HepG2 (cell line): ENCODE measurements around the gene SS18L1. TPM values are rescaled to one million over a fixed set of nuclear protein-coding genes. Genes with fewer than 3 reads are reported as not detected.

Source experiments
- AKAP8 ChIP-seq: sonication (generic); formaldehyde crosslinking; IDR thresholded peaks from 2 replicates; pipeline ENCODE4 v1.5.1; 2020; ENCODE audit warnings: mild to moderate bottlenecking, missing genetic modification reagents
- CERS6 ChIP-seq: sonication (generic); formaldehyde crosslinking; IDR thresholded peaks from 2 replicates; pipeline ENCODE4 v1.5.0; 2020; ENCODE audit warnings: missing genetic modification reagents
- GATAD1 ChIP-seq: IDR thresholded peaks from 2 replicates; pipeline ENCODE4 v1.6.1; 2016; ENCODE audit warnings: missing genetic modification reagents, missing compliant biosample characterization
- NAIF1 ChIP-seq: sonication (generic); formaldehyde crosslinking; IDR thresholded peaks from 2 replicates; pipeline ENCODE4 v1.5.0; 2020; ENCODE audit warnings: mild to moderate bottlenecking, missing genetic modification reagents, borderline replicate concordance
- PLSCR1 ChIP-seq: sonication (generic); formaldehyde crosslinking; IDR thresholded peaks from 2 replicates; pipeline ENCODE4 v1.5.0; 2020; ENCODE audit warnings: missing genetic modification reagents, mild to moderate bottlenecking, borderline replicate concordance
- RNF2 ChIP-seq: fragments of 450-650 bp; conservative IDR thresholded peaks from 2 replicates; pipeline ENCODE4 v1.6.1; 2016; ENCODE audit warnings: low read depth
- SAFB2 ChIP-seq: sonication (generic); formaldehyde crosslinking; IDR thresholded peaks from 2 replicates; pipeline ENCODE4 v1.5.1; 2020; ENCODE audit warnings: missing genetic modification reagents, low read depth, mild to moderate bottlenecking, borderline replicate concordance
- SIX1 ChIP-seq: sonication (generic); formaldehyde crosslinking; IDR thresholded peaks from 2 replicates; pipeline ENCODE4 v1.4.0; 2020; ENCODE audit warnings: missing genetic modification reagents, borderline replicate concordance
- SP4 ChIP-seq: sonication (generic); formaldehyde crosslinking; IDR thresholded peaks from 2 replicates; pipeline ENCODE4 v1.8.1; 2023; ENCODE audit warnings: mild to moderate bottlenecking, missing genetic modification reagents
- STAT6 ChIP-seq: sonication (generic); formaldehyde crosslinking; IDR thresholded peaks from 2 replicates; pipeline ENCODE4 v1.4.0; 2020; ENCODE audit warnings: missing genetic modification reagents, mild to moderate bottlenecking, borderline replicate concordance
- ZBTB20 ChIP-seq: sonication (generic); formaldehyde crosslinking; IDR thresholded peaks from 2 replicates; pipeline ENCODE4 v1.8.1; 2023; ENCODE audit warnings: missing genetic modification reagents, low read depth, mild to moderate bottlenecking, borderline replicate concordance
- ZC3H4 ChIP-seq: sonication (generic); formaldehyde crosslinking; IDR thresholded peaks from 2 replicates; pipeline ENCODE4 v1.4.0; 2020; ENCODE audit warnings: missing genetic modification reagents, borderline replicate concordance
- ZGPAT ChIP-seq: IDR thresholded peaks from 2 replicates; pipeline ENCODE4 v1.6.1; 2016; ENCODE audit warnings: mild to moderate bottlenecking
- ZHX2 ChIP-seq, 2 experiments: sonication (generic) in 1 of 2; formaldehyde crosslinking in 1 of 2; IDR thresholded peaks; 2 replicates each; pipeline versions ENCODE4 v1.6.1 to v1.9.0; 2014 to 2022; ENCODE audit warnings: antibody characterized with exemption in 1 of 2, borderline replicate concordance in 1 of 2, inconsistent platforms in 1 of 2, low read depth in 1 of 2, missing genetic modification reagents in 1 of 2
- ZNF547 ChIP-seq: sonication (generic); formaldehyde crosslinking; IDR thresholded peaks from 2 replicates; pipeline ENCODE4 v1.5.1; 2020; ENCODE audit warnings: mild to moderate bottlenecking, missing genetic modification reagents
- ZNF557 ChIP-seq: sonication (generic); formaldehyde crosslinking; IDR thresholded peaks from 2 replicates; pipeline ENCODE4 v1.4.0; 2020; ENCODE audit warnings: missing genetic modification reagents
- polyA plus RNA-seq, 8 experiments: library from polyadenylated mRNA; depleted of rRNA in 3 of 8; stranded (reverse) in 7 of 8; unstranded in 1 of 8; fragments of >200 nt; fragmentation: Illumina TruSeq in 4 of 8; extraction: Trizol in 4 of 8; gene quantifications; 2 replicates each; pipeline versions ENCODE4 v1.2.1 to v1.2.3, GENCODE V29; 2011 to 2016; ENCODE audit warnings: low read depth in 4 of 8, missing spikeins in 1 of 8, mixed read lengths in 1 of 8; ENCODE audit not compliant: insufficient read depth in 1 of 8
- total RNA-seq, 5 experiments: library from RNA; depleted of rRNA; stranded (reverse); fragments of >200 nt; fragmentation: Illumina TruSeq; extraction: Trizol; gene quantifications; 2 replicates each; pipeline ENCODE4 v1.2.3, GENCODE V29; 2016; ENCODE audit warnings: low read depth in 1 of 5

The SS18L1 gene
- total and polyA plus RNA-seq, 2 of the 13 experiments (the other 11 are each of a cell fraction or from before 2014, with no cell fraction given), result 17.8 to 27.6 TPM

- no peak for TF ChIP-seq ZHX2 (IDR thresholded peaks at IDR 0.05; ENCODE audit: low read depth)
- TF ChIP-seq ZHX2 (CRISPR knock-in tag; IDR thresholded peaks at IDR 0.05; ENCODE audit: borderline replicate concordance), result no peak
- no peak for TF ChIP-seq RNF2
- TF ChIP-seq NAIF1 (CRISPR knock-in tag), result no peak
- TF ChIP-seq ZNF547 (CRISPR knock-in tag), result no peak
- 0 out of 2 replicates have a peak, but pooled peaks have one; percentile 59 for TF ChIP-seq ZNF557
- TF ChIP-seq SAFB2 (CRISPR knock-in tag), result no peak
- 0 out of 2 replicates have a peak, but pooled peaks have one; percentile 64 for TF ChIP-seq GATAD1 (CRISPR knock-in tag)
- peak; percentile 59; the same call in 1 of the 2 replicates for TF ChIP-seq ZBTB20 (CRISPR knock-in tag)
- no peak for TF ChIP-seq SIX1 (CRISPR knock-in tag)
- TF ChIP-seq STAT6 (CRISPR knock-in tag), result no peak
- peak; percentile 62; the same call in 1 of the 2 replicates for TF ChIP-seq ZC3H4 (CRISPR knock-in tag)
- TF ChIP-seq ZGPAT (CRISPR knock-in tag), result peak; percentile 66
- TF ChIP-seq PLSCR1 (CRISPR knock-in tag), result no peak
- TF ChIP-seq SP4 (CRISPR knock-in tag), result no peak
- no peak for TF ChIP-seq AKAP8 (CRISPR knock-in tag)
- no peak for TF ChIP-seq CERS6 (CRISPR knock-in tag)
Measured at GRCh38 chr20:62134735-62135231, 8.8 kb upstream of the SS18L1 start (continued).
